Astrocyte (in vitro differentiated cells and primary cell): Measurements from ENCODE around the gene MAP1LC3B.
"Not testable (repeated sequence)": the region's sequence is repeated elsewhere in the genome, so short reads cannot be mapped to it uniquely, and the experiment has no call there.

Experiments
- EZH2 ChIP-seq: IDR thresholded peaks from 2 replicates; pipeline ENCODE4 v1.6.1; 2012; ENCODE audit warnings: mild to moderate bottlenecking, low read length, inconsistent platforms; ENCODE audit not compliant: insufficient read depth
- TF ChIP-seq, protein P1 (sequence below): IDR thresholded peaks from 2 replicates; pipeline ENCODE4 v1.5.1; 2011; ENCODE audit warnings: low read depth, mild to moderate bottlenecking, inconsistent platforms, low read length, moderate library complexity; ENCODE audit not compliant: insufficient read depth

- TF ChIP-seq, protein P1, sequence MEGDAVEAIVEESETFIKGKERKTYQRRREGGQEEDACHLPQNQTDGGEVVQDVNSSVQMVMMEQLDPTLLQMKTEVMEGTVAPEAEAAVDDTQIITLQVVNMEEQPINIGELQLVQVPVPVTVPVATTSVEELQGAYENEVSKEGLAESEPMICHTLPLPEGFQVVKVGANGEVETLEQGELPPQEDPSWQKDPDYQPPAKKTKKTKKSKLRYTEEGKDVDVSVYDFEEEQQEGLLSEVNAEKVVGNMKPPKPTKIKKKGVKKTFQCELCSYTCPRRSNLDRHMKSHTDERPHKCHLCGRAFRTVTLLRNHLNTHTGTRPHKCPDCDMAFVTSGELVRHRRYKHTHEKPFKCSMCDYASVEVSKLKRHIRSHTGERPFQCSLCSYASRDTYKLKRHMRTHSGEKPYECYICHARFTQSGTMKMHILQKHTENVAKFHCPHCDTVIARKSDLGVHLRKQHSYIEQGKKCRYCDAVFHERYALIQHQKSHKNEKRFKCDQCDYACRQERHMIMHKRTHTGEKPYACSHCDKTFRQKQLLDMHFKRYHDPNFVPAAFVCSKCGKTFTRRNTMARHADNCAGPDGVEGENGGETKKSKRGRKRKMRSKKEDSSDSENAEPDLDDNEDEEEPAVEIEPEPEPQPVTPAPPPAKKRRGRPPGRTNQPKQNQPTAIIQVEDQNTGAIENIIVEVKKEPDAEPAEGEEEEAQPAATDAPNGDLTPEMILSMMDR = not testable (repeated sequence)
- not testable (repeated sequence) for TF ChIP-seq EZH2
Observed at GRCh38 chr16:87384875-87385167, 7.3 kb upstream of the MAP1LC3B start.
